Heart left ventricle (tissue), 13 donors: ENCODE measurements around the gene ZDHHC23.

ENCODE experiments used
- CTCF ChIP-seq, 12 donors: fragments of 200-600 bp; sonication (generic) in 4 of 12; IDR thresholded peaks; one replicate each; pipeline versions ENCODE4 v1.5.0 to v1.8.0; 2018 to 2022; ENCODE audit warnings: antibody characterized with exemption in 12 of 12, mild to moderate bottlenecking in 5 of 12
- POLR2A ChIP-seq, 2 donors: fragments of 450-650 bp; IDR thresholded peaks; one replicate each; pipeline ENCODE4 v1.6.1; 2017; ENCODE audit warnings: antibody characterized with exemption in 2 of 2, mild to moderate bottlenecking in 2 of 2, moderate library complexity in 2 of 2
- donor health status: ischemic (EF 13 %, LVEDD 7.1; RV severe dilation, severe dysfunction).
- donor health status: DM: no; HTN: yes; CAD: no.
- donor health status: DM: no; HTN: no; CAD: no.
- donor health status: ischemic (EF 25% LVEDD 6.9; RV normal size, moderate dysfunction).
- donor health status: ischemic (EF 25% LVEDD 5.7; RV mildly dilated, moderate dysfunction).
- donor health status: ischemic (EF 35%, LVEDD 5.7; RV mildly dilated, moderate dysfunction).
- donor health status: nonischemic (EF 11% LVEDD 7.7; RV severe dilation, severe dysfunction).
- donor health status: DM: yes; HTN: yes; CAD: no.
- donor health status: PGD.
- donor health status: ischemic (EF 29% LVEDD 5.4; RV normal size, mild dysfunction).
- donor health status: nonischemic (EF 23%, LVEDD 6.1; RV moderate dilation, normal function).

GRCh38 chr3:113966172-113966571 lies 18.4 kb downstream of the ZDHHC23 start:
- TF ChIP-seq CTCF (IDR thresholded peaks at IDR 0.05) (no peak), POLR2A (IDR thresholded peaks at IDR 0.05) (no peak)
